ENCODE results near the gene ZNRF2.

GRCh38 chr7:30322271-30323005 lies 38.0 kb downstream of the ZNRF2 start:
- TF ChIP-seq CTCF (conservative IDR thresholded peaks at IDR 0.05; ENCODE audit: low read depth, low read length) (no peak), RCOR1 (IDR thresholded peaks at IDR 0.05; ENCODE audit: insufficient replicate concordance, low read length) (no peak), MAZ (IDR thresholded peaks at IDR 0.05; ENCODE audit: borderline replicate concordance, low read depth, low read length) (no peak)

Measured in IMR-90 (cell line).